ENCODE results near the gene TOR4A.

TOR4A gene

DNA sequence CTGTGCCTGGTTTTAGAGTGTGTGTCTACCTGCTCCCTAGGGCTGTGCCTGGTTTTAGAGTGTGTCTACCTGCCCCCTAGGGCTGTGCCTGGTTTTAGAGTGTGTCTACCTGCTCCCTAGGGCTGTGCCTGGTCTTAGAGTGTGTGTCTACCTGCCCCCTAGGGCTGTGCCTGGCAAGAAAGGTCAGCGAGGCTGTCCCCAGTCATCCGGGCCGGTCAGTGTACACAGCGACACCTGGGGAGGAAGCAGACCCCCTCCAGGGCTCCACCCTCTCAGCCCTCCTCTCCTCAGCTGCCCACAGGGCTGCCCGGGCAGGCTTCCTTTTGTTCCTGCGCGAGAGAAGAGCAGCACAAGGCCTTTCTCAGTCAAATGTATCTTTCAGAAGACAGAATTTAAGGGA lies 20.4 kb downstream of the TOR4A start:
- Histone ChIP-seq H3K4me3 (ENCODE audit: low read depth in 1 of 2, low read length in 2 of 2) (no peak overlapping the region), H3K9me3 (ENCODE audit: insufficient read depth, low read length, severe bottlenecking) (no peaks in the 10 kb centered on the region), H3K27me3 (ENCODE audit: insufficient read depth, low read length, poor library complexity) (no peaks in the 10 kb centered on the region), H3K36me3 (ENCODE audit: insufficient read depth, low read length) (no peaks in the 10 kb centered on the region), H3K9ac (ENCODE audit: low read depth, low read length) (no peak overlapping the region), H3K4me1 (ENCODE audit: insufficient read depth, low read length) (no peaks in the 10 kb centered on the region), H3K27ac (ENCODE audit: low read length) (no peak overlapping the region), H2AFZ (ENCODE audit: low read depth, low read length) (no peak overlapping the region), H3K79me2 (ENCODE audit: insufficient read depth, low read length) (no peaks in the 10 kb centered on the region), H4K20me1 (ENCODE audit: insufficient read depth, low read length) (no peaks in the 10 kb centered on the region), H3K4me2 (ENCODE audit: insufficient read depth, low read length) (no peak overlapping the region)
- TF ChIP-seq, protein P1, sequence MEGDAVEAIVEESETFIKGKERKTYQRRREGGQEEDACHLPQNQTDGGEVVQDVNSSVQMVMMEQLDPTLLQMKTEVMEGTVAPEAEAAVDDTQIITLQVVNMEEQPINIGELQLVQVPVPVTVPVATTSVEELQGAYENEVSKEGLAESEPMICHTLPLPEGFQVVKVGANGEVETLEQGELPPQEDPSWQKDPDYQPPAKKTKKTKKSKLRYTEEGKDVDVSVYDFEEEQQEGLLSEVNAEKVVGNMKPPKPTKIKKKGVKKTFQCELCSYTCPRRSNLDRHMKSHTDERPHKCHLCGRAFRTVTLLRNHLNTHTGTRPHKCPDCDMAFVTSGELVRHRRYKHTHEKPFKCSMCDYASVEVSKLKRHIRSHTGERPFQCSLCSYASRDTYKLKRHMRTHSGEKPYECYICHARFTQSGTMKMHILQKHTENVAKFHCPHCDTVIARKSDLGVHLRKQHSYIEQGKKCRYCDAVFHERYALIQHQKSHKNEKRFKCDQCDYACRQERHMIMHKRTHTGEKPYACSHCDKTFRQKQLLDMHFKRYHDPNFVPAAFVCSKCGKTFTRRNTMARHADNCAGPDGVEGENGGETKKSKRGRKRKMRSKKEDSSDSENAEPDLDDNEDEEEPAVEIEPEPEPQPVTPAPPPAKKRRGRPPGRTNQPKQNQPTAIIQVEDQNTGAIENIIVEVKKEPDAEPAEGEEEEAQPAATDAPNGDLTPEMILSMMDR (IDR thresholded peaks at IDR 0.05; ENCODE audit: borderline replicate concordance, extremely low read depth, low read length, poor library complexity, severe bottlenecking) = no peak
- no peak for TF ChIP-seq EZH2 (IDR thresholded peaks at IDR 0.05; ENCODE audit: borderline replicate concordance, low read depth, low read length, severe bottlenecking)
- no peak for DNase-seq
- no peak for ATAC-seq (ENCODE audit: insufficient read depth, low read depth)

- no peak overlapping the region for H3K4me3 ChIP-seq (ENCODE audit: low read depth in 1 of 2, low read length in 2 of 2)
- H3K9me3 ChIP-seq (ENCODE audit: insufficient read depth, low read length, severe bottlenecking) = no peaks in the 10 kb centered on the region
- TF ChIP-seq, protein P1 (IDR thresholded peaks at IDR 0.05; ENCODE audit: borderline replicate concordance, extremely low read depth, low read length, poor library complexity, severe bottlenecking) = no peak
- no peak for TF ChIP-seq EZH2 (IDR thresholded peaks at IDR 0.05; ENCODE audit: borderline replicate concordance, low read depth, low read length, severe bottlenecking)
- no peaks in the 10 kb centered on the region for H3K79me2 ChIP-seq (ENCODE audit: insufficient read depth, low read length)
- ATAC-seq (ENCODE audit: insufficient read depth, low read depth) (no peak), DNase-seq (no peak)
- no peak overlapping the region for H2AFZ ChIP-seq (ENCODE audit: low read depth, low read length)
- no peaks in the 10 kb centered on the region for H3K27me3 ChIP-seq (ENCODE audit: insufficient read depth, low read length, poor library complexity)
- H3K9ac ChIP-seq (ENCODE audit: low read depth, low read length) = no peak overlapping the region
- H3K27ac ChIP-seq (ENCODE audit: low read length) = no peak overlapping the region
- no peak overlapping the region for H3K4me2 ChIP-seq (ENCODE audit: insufficient read depth, low read length)
- H4K20me1 ChIP-seq (ENCODE audit: insufficient read depth, low read length) = no peaks in the 10 kb centered on the region
- no peaks in the 10 kb centered on the region for H3K4me1 ChIP-seq (ENCODE audit: insufficient read depth, low read length)
- no peaks in the 10 kb centered on the region for H3K36me3 ChIP-seq (ENCODE audit: insufficient read depth, low read length)
These were observed 21.1 kb downstream of the TOR4A start for GRCh38 chr9:137298401-137299202.

DNA sequence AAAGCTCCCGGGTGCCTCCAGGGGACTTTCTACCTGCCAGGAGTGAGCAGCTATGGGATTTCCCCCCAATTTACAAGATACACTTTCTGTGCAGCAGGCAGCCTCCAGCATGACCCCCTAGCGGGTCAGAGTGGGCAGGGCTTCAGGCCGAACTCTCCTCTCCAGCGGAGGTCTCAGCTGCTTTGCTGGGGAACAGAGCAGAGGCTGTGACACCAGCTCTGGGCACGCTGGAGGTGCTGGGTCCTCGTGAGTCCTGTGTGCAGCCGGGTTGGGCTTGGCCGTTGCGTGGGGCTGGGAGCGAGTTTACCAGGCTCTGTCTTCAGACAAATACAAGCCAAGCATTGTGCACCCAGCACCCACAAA lies 21.7 kb downstream of the TOR4A start:
- no peak for ATAC-seq (ENCODE audit: insufficient read depth, low read depth)
- Histone ChIP-seq H3K27me3 (ENCODE audit: insufficient read depth, low read length, poor library complexity) (no peaks in the 10 kb centered on the region), H3K4me2 (ENCODE audit: insufficient read depth, low read length) (no peak overlapping the region)

More for the DNA sequence above, 21.7 kb downstream of the TOR4A start:
- no peak overlapping the region for H3K4me3 ChIP-seq (ENCODE audit: low read depth in 1 of 2, low read length in 2 of 2)
- no peaks in the 10 kb centered on the region for H4K20me1 ChIP-seq (ENCODE audit: insufficient read depth, low read length)
- H2AFZ ChIP-seq (ENCODE audit: low read depth, low read length) = no peak overlapping the region
- H3K4me1 ChIP-seq (ENCODE audit: insufficient read depth, low read length) = no peaks in the 10 kb centered on the region
- no peak overlapping the region for H3K27ac ChIP-seq (ENCODE audit: low read length)
- no peaks in the 10 kb centered on the region for H3K36me3 ChIP-seq (ENCODE audit: insufficient read depth, low read length)
- no peaks in the 10 kb centered on the region for H3K79me2 ChIP-seq (ENCODE audit: insufficient read depth, low read length)
- H3K9ac ChIP-seq (ENCODE audit: low read depth, low read length) = no peak overlapping the region
- TF ChIP-seq, protein P1 (IDR thresholded peaks at IDR 0.05; ENCODE audit: borderline replicate concordance, extremely low read depth, low read length, poor library complexity, severe bottlenecking) = no peak
- TF ChIP-seq EZH2 (IDR thresholded peaks at IDR 0.05; ENCODE audit: borderline replicate concordance, low read depth, low read length, severe bottlenecking) = no peak
- DNase-seq = no peak
- no peaks in the 10 kb centered on the region for H3K9me3 ChIP-seq (ENCODE audit: insufficient read depth, low read length, severe bottlenecking)
